Transverse colon (tissue), 4 donors: ENCODE measurements around the gene C12orf60.

Experiments used
- POLR2A ChIP-seq: fragments of 450-650 bp; IDR thresholded peaks from one replicate; pipeline ENCODE4 v1.6.1; 2016; ENCODE audit warnings: antibody characterized with exemption, mild to moderate bottlenecking, moderate library complexity
- POLR2AphosphoS5 ChIP-seq, 3 donors: sonication (generic); formaldehyde crosslinking; IDR thresholded peaks; one replicate each; pipeline ENCODE4 v1.6.1; 2016; ENCODE audit warnings: antibody characterized with exemption in 3 of 3
- TF ChIP-seq, protein P1 (sequence below), 5 experiments: fragments of 200-600 bp in 3 of 5; fragments of 450-650 bp in 2 of 5; sonication (generic) in 3 of 5; IDR thresholded peaks; 1 replicate in 2 of 5; 2 replicates in 3 of 5; pipeline ENCODE4 v1.5.1; 2016 to 2017; ENCODE audit warnings: antibody characterized with exemption in 5 of 5, inconsistent platforms in 3 of 5, mild to moderate bottlenecking in 2 of 5, moderate library complexity in 1 of 5

DNA sequence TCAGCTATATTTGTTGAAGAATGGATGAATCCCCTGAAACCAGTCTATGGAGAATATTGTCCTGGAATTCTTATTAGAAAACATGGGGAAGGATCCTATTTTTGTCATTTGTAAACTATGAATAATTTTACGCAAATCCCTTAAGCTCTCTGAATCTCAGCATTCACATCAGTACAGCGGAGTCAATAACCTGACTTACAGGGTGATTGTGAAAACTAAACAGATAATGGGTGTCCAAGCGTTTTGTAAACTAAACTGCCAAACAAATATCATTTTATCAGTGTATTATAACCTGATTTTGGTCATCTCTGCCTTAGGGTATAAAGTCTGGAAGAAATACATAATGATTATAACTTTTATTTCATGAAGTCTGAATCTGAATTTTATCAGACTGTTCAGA, 29.9 kb downstream of the C12orf60 start:
- TF ChIP-seq, protein P1, sequence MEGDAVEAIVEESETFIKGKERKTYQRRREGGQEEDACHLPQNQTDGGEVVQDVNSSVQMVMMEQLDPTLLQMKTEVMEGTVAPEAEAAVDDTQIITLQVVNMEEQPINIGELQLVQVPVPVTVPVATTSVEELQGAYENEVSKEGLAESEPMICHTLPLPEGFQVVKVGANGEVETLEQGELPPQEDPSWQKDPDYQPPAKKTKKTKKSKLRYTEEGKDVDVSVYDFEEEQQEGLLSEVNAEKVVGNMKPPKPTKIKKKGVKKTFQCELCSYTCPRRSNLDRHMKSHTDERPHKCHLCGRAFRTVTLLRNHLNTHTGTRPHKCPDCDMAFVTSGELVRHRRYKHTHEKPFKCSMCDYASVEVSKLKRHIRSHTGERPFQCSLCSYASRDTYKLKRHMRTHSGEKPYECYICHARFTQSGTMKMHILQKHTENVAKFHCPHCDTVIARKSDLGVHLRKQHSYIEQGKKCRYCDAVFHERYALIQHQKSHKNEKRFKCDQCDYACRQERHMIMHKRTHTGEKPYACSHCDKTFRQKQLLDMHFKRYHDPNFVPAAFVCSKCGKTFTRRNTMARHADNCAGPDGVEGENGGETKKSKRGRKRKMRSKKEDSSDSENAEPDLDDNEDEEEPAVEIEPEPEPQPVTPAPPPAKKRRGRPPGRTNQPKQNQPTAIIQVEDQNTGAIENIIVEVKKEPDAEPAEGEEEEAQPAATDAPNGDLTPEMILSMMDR (IDR thresholded peaks at IDR 0.05), result no peak
- TF ChIP-seq POLR2AphosphoS5 (IDR thresholded peaks at IDR 0.05) (no peak), POLR2A (no peak)
